CD14-positive monocyte (primary cell): ENCODE measurements around the gene ARL9. TPM values are rescaled to one million over a fixed set of nuclear protein-coding genes. Genes with fewer than 3 reads are reported as not detected.

Experiments used
- DNase-seq, 3 donors: peaks; one replicate each; pipeline ENCODE4 v3.0.0-alpha.2; 2011 to 2022
- H2AFZ ChIP-seq: 2 replicates; pipeline ENCODE4 v1.6.0; 2012; ENCODE audit warnings: mild to moderate bottlenecking, low read depth, low read length, inconsistent platforms; ENCODE audit not compliant: insufficient read depth, poor library complexity, severe bottlenecking
- H3K27ac ChIP-seq, 2 donors: 1 replicate in 1 of 2; 2 replicates in 1 of 2; pipeline ENCODE4 v1.5.1; 2012 to 2013; ENCODE audit warnings: low read length in 2 of 2, control low read depth in 1 of 2, inconsistent platforms in 1 of 2, low read depth in 1 of 2, mild to moderate bottlenecking in 1 of 2
- H3K27me3 ChIP-seq, 2 donors: one replicate each; pipeline versions ENCODE4 v1.6.0 to v1.6.1; 2011 to 2013; ENCODE audit warnings: low read length in 2 of 2; ENCODE audit not compliant: control insufficient read depth in 2 of 2, insufficient read depth in 2 of 2
- H3K36me3 ChIP-seq, 2 donors: replicated peaks in 1 of 2; 1 replicate in 1 of 2; 2 replicates in 1 of 2; pipeline versions ENCODE4 v1.5.1 to v1.6.1; 2012 to 2013; ENCODE audit warnings: low read length in 2 of 2, control low read depth in 1 of 2, inconsistent platforms in 1 of 2, mild to moderate bottlenecking in 1 of 2; ENCODE audit not compliant: insufficient read depth in 2 of 2, control insufficient read depth in 1 of 2
- H3K4me1 ChIP-seq, 2 donors: 1 replicate in 1 of 2; 2 replicates in 1 of 2; pipeline versions ENCODE4 v1.5.1 to v1.6.1; 2012 to 2013; ENCODE audit warnings: low read length in 2 of 2, control low read depth in 1 of 2, inconsistent platforms in 1 of 2, mild to moderate bottlenecking in 1 of 2, moderate library complexity in 1 of 2; ENCODE audit not compliant: insufficient read depth in 2 of 2, control insufficient read depth in 1 of 2
- H3K4me2 ChIP-seq: replicated peaks from 2 replicates; pipeline ENCODE3; 2012; ENCODE audit warnings: low read length, moderate library complexity, mild to moderate bottlenecking; ENCODE audit not compliant: poor library complexity, severe bottlenecking; ENCODE audit errors: extremely low read depth
- H3K4me3 ChIP-seq, 3 experiments: fragments of 200-600 bp in 1 of 3; sonication (generic) in 1 of 3; replicated peaks in 1 of 3; 1 replicate in 2 of 3; 2 replicates in 1 of 3; pipeline ENCODE4 v1.5.1; 2011 to 2013; ENCODE audit warnings: low read length in 3 of 3, mild to moderate bottlenecking in 3 of 3, control low read depth in 2 of 3, low read depth in 2 of 3, inconsistent platforms in 1 of 3, moderate library complexity in 1 of 3
- H3K79me2 ChIP-seq: 2 replicates; pipeline ENCODE4 v1.6.0; 2012; ENCODE audit warnings: mild to moderate bottlenecking, control low read depth, inconsistent platforms, low read length, moderate library complexity; ENCODE audit not compliant: insufficient read depth
- H3K9ac ChIP-seq: 2 replicates; pipeline ENCODE4 v1.6.0; 2017; ENCODE audit warnings: low read length, mild to moderate bottlenecking; ENCODE audit not compliant: insufficient read depth, poor library complexity, severe bottlenecking
- H3K9me3 ChIP-seq, 2 donors: replicated peaks in 1 of 2; 1 replicate in 1 of 2; 2 replicates in 1 of 2; pipeline versions ENCODE4 v1.5.1 to v1.6.1; 2012 to 2013; ENCODE audit warnings: low read length in 2 of 2, control low read depth in 1 of 2; ENCODE audit not compliant: control insufficient read depth in 1 of 2, insufficient read depth in 1 of 2
- H4K20me1 ChIP-seq: 2 replicates; pipeline ENCODE4 v1.6.0; 2012; ENCODE audit warnings: mild to moderate bottlenecking, low read length, control low read depth, moderate library complexity; ENCODE audit not compliant: insufficient read depth
- H3K27ac Mint-ChIP-seq, 7 donors: one replicate each; pipeline ENCODE4 v1.8.0; 2020; ENCODE audit warnings: mild to moderate bottlenecking in 7 of 7, mixed read lengths in 7 of 7, moderate library complexity in 6 of 7, inconsistent platforms in 2 of 7
- H3K27me3 Mint-ChIP-seq, 3 donors: one replicate each; pipeline ENCODE4 v1.8.0; 2021 to 2022; ENCODE audit warnings: low read depth in 3 of 3, mild to moderate bottlenecking in 3 of 3, mixed read lengths in 3 of 3, moderate library complexity in 3 of 3, inconsistent platforms in 1 of 3
- H3K36me3 Mint-ChIP-seq, 2 donors: one replicate each; pipeline ENCODE4 v1.8.0; 2020; ENCODE audit warnings: mixed read lengths in 2 of 2, inconsistent platforms in 1 of 2, mild to moderate bottlenecking in 1 of 2
- H3K4me1 Mint-ChIP-seq: one replicate; pipeline ENCODE4 v1.8.0; 2020; ENCODE audit warnings: mild to moderate bottlenecking, mixed read lengths
- H3K4me3 Mint-ChIP-seq, 2 donors: one replicate each; pipeline ENCODE4 v1.8.0; 2020; ENCODE audit warnings: mild to moderate bottlenecking in 2 of 2, mixed read lengths in 2 of 2, moderate library complexity in 1 of 2
- H3K9me3 Mint-ChIP-seq, 7 donors: one replicate each; pipeline ENCODE4 v1.8.0; 2020 to 2022; ENCODE audit warnings: mixed read lengths in 7 of 7, mild to moderate bottlenecking in 6 of 7, moderate library complexity in 6 of 7, inconsistent platforms in 2 of 7
- WGBS: methylation state at CpG from one replicate; pipeline ENCODE4 v1.1.5; 2013; ENCODE audit warnings: missing lambda C conversion rate; ENCODE audit not compliant: insufficient coverage; 5-methylcytosine and 5-hydroxymethylcytosine counted together
- intact Hi-C, 2 donors: fragments of 100-400 bp; cut with micrococcal nuclease; formaldehyde crosslinking; loops; one replicate each; pipeline versions ENCODE4 v1.15.0 to v1.15.1; 2023
- polyA plus RNA-seq, 3 donors: library from polyadenylated mRNA; depleted of rRNA in 1 of 3; unstranded in 2 of 3; stranded (reverse) in 1 of 3; fragments of 300-500 nt in 2 of 3; fragments of >200 nt in 1 of 3; fragmentation: Illumina TruSeq in 2 of 3; gene quantifications; 1 replicate in 2 of 3; 2 replicates in 1 of 3; pipeline ENCODE4 v1.2.3, GENCODE V29; 2012 to 2021
- TF ChIP-seq, protein P1 (sequence below): fragments of 200-600 bp; IDR thresholded peaks from one replicate; pipeline ENCODE4 v1.8.0; 2022; ENCODE audit warnings: antibody characterized with exemption, mild to moderate bottlenecking

Gene ARL9
- polyA plus RNA-seq, 3 donors: not detected

DNA sequence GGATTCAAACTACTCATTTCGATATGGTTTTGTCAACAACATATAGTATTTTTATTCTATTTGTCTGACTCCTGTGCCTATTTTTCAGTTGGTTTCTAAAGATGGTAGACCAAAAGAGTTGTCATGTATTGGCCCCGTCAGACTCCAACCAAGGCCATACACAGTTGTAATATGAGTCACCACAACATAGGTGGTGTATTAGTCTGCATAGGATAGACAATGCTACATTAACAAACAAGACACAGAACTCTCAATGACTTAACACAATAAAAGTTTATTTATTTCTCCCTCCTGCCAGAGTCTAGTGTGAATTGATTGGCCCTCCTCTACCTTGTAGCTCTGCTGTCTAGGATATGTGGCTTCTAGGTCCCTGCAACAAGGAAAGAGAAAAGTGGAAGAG lies 45.9 kb downstream of the ARL9 start:
- no CpG with 5 or more reads among the region's 2 CpGs for WGBS
- TF ChIP-seq, protein P1, sequence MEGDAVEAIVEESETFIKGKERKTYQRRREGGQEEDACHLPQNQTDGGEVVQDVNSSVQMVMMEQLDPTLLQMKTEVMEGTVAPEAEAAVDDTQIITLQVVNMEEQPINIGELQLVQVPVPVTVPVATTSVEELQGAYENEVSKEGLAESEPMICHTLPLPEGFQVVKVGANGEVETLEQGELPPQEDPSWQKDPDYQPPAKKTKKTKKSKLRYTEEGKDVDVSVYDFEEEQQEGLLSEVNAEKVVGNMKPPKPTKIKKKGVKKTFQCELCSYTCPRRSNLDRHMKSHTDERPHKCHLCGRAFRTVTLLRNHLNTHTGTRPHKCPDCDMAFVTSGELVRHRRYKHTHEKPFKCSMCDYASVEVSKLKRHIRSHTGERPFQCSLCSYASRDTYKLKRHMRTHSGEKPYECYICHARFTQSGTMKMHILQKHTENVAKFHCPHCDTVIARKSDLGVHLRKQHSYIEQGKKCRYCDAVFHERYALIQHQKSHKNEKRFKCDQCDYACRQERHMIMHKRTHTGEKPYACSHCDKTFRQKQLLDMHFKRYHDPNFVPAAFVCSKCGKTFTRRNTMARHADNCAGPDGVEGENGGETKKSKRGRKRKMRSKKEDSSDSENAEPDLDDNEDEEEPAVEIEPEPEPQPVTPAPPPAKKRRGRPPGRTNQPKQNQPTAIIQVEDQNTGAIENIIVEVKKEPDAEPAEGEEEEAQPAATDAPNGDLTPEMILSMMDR: no peak

DNA sequence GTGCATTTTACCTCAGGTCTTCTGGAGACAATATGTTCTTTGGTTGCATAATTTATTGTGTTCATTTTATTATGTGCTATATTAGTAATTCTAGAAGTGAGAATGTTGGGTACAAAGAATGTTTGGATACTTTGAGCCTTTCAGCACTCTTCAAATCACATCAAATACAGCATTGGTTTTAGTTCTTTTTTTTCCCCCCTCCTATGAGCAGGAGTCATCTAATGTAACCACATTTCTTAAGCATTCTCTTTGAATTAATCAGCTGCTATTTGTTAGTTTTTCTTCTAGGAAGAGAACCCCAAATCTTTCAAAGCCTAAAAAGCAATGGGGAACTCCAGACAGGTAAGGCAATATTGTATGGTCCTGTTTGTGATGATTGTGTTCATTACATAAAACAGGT lies 46.7 kb downstream of the ARL9 start:
- no peaks in the 10 kb centered on the region for H3K4me1 ChIP-seq
- no peak overlapping the region for H3K9ac ChIP-seq
- no peaks in the 10 kb centered on the region for H3K27me3 ChIP-seq
- H3K4me2 ChIP-seq: no peak overlapping the region
- no peak overlapping the region for H3K27ac Mint-ChIP-seq
- H4K20me1 ChIP-seq: no peaks in the 10 kb centered on the region
- H3K79me2 ChIP-seq: no peaks in the 10 kb centered on the region
- no peaks in the 10 kb centered on the region for H3K9me3 ChIP-seq
- no peak overlapping the region for H2AFZ ChIP-seq
- TF ChIP-seq, protein P1: no peak
- no peaks in the 10 kb centered on the region for H3K36me3 Mint-ChIP-seq
- no peak for DNase-seq
- H3K4me1 Mint-ChIP-seq: no peaks in the 10 kb centered on the region
- H3K27me3 Mint-ChIP-seq: peaks cover 0 to 7% (median 4%) of the 10 kb centered on the region in 3 donors
- no peaks in the 10 kb centered on the region for H3K36me3 ChIP-seq
- H3K27ac ChIP-seq: no peak overlapping the region
- intact Hi-C loops: no loop called here
- H3K4me3 Mint-ChIP-seq: no peak overlapping the region
- H3K4me3 ChIP-seq: no peak overlapping the region
- H3K9me3 Mint-ChIP-seq: peaks cover 0 to 5% (median 0%) of the 10 kb centered on the region in 7 donors

More for the DNA sequence above, 45.9 kb downstream of the ARL9 start:
- Mint-ChIP-seq H3K9me3 (peaks cover 0 to 5% (median 0%) of the 10 kb centered on the region in 7 donors), H3K27me3 (peaks cover 0 to 4% (median 4%) of the 10 kb centered on the region in 3 donors), H3K27ac (no peak overlapping the region), H3K4me1 (no peaks in the 10 kb centered on the region), H3K36me3 (no peaks in the 10 kb centered on the region), H3K4me3 (no peak overlapping the region)
- H3K36me3 ChIP-seq: no peaks in the 10 kb centered on the region
- H2AFZ ChIP-seq: no peak overlapping the region
- no peaks in the 10 kb centered on the region for H3K4me1 ChIP-seq
- H3K27ac ChIP-seq: no peak overlapping the region
- no peaks in the 10 kb centered on the region for H3K27me3 ChIP-seq
- no peak overlapping the region for H3K9ac ChIP-seq
- no peak overlapping the region for H3K4me2 ChIP-seq
- H3K9me3 ChIP-seq: no peaks in the 10 kb centered on the region
- H3K79me2 ChIP-seq: no peaks in the 10 kb centered on the region
- H4K20me1 ChIP-seq: no peaks in the 10 kb centered on the region
- intact Hi-C loops: no loop called here
- H3K4me3 ChIP-seq: no peak overlapping the region
- no peak for DNase-seq
